Heart right ventricle (tissue), 16 donors: ENCODE measurements around the gene MYLK. TPM values are rescaled to one million over a fixed set of nuclear protein-coding genes. Genes with fewer than 3 reads are reported as not detected.

ENCODE experiments used
- ATAC-seq, 8 donors: fragments of 200-7000 bp; cut with Tn5 transposase; one replicate each; pipeline ENCODE4 v1.9.1; 2020; ENCODE audit warnings: mild to moderate bottlenecking in 8 of 8, moderate library complexity in 8 of 8, moderate number of reproducible peaks in 1 of 8
- DNase-seq, 2 donors: peaks; one replicate each; pipeline ENCODE4 v3.0.0-alpha.2; 2020
- H3K27ac ChIP-seq, 10 donors: fragments of 200-600 bp; sonication (generic) in 2 of 10; one replicate each; pipeline versions ENCODE4 v1.5.0 to v1.8.0; 2020 to 2022; ENCODE audit warnings: mild to moderate bottlenecking in 3 of 10
- H3K27me3 ChIP-seq, 7 donors: fragments of 200-600 bp; one replicate each; pipeline ENCODE4 v1.8.0; 2021 to 2022; ENCODE audit warnings: mild to moderate bottlenecking in 2 of 7
- H3K36me3 ChIP-seq, 9 donors: fragments of 200-600 bp; sonication (generic) in 1 of 9; one replicate each; pipeline versions ENCODE4 v1.5.0 to v1.8.0; 2020 to 2022; ENCODE audit warnings: mild to moderate bottlenecking in 2 of 9
- H3K4me1 ChIP-seq, 9 donors: fragments of 200-600 bp; sonication (generic) in 1 of 9; one replicate each; pipeline versions ENCODE4 v1.5.0 to v1.8.0; 2020 to 2022; ENCODE audit warnings: mild to moderate bottlenecking in 4 of 9
- H3K4me3 ChIP-seq, 10 donors: fragments of 200-600 bp; sonication (generic) in 2 of 10; one replicate each; pipeline versions ENCODE4 v1.5.0 to v1.8.0; 2020 to 2022; ENCODE audit warnings: mild to moderate bottlenecking in 7 of 10, moderate library complexity in 2 of 10
- H3K9me3 ChIP-seq, 11 donors: fragments of 200-600 bp in 10 of 11; sonication (generic) in 2 of 11; one replicate each; pipeline versions ENCODE4 v1.5.0 to v1.8.0; 2013 to 2022; ENCODE audit warnings: mild to moderate bottlenecking in 2 of 11, control low read depth in 1 of 11, moderate library complexity in 1 of 11
- WGBS, 2 donors: extraction: QIAGEN DNeasy Blood & Tissue Kit; methylation state at CpG; one replicate each; pipeline ENCODE4 v1.1.7; 2013; ENCODE audit warnings: inconsistent platforms in 1 of 2; 5-methylcytosine and 5-hydroxymethylcytosine counted together
- intact Hi-C, 10 donors: fragments of 100-400 bp; cut with DNase I; formaldehyde crosslinking; loops; one replicate each; pipeline versions ENCODE4 v1.11.1 to v1.14.2; 2022
- polyA plus RNA-seq, 2 donors: library from polyadenylated mRNA; stranded (reverse); fragments of 200-250 nt; gene quantifications; one replicate each; pipeline ENCODE4 v1.2.3, GENCODE V29; 2013
- total RNA-seq, 10 donors: library from RNA; stranded (reverse); fragmentation: NEBNext Ultra II Directional in 3 of 10; extraction: Animal tissue kit (Norgen Biotek cat#: 25700) in 3 of 10; gene quantifications; one replicate each; pipeline versions ENCODE4 v1.2.1 to v1.2.4, GENCODE V29; 2021 to 2023
- TF ChIP-seq, protein P1 (sequence below), 9 donors: fragments of 200-600 bp; sonication (generic) in 2 of 9; IDR thresholded peaks; one replicate each; pipeline versions ENCODE4 v1.5.0 to v1.8.0; 2021 to 2022; ENCODE audit warnings: antibody characterized with exemption in 9 of 9, mild to moderate bottlenecking in 5 of 9, moderate library complexity in 1 of 9
- donor health status: Arrhythmogenic right ventricular cardiomyopathy.
- donor health status: ischemic (EF 13 %, LVEDD 7.1; RV severe dilation, severe dysfunction).
- donor health status: healthy with polysubstance abuse.
- donor health status: DM: no; HTN: yes; CAD: no.
- donor health status: DM: no; HTN: no; CAD: no.
- donor health status: ischemic (EF 25% LVEDD 6.9; RV normal size, moderate dysfunction).
- donor health status: ischemic (EF 25% LVEDD 5.7; RV mildly dilated, moderate dysfunction).
- donor health status: healthy.
- donor health status: DM: yes; HTN: yes; CAD: no.
- donor health status: Ischemic cardiomyopathy.
- donor health status: ischemic (EF 35%, LVEDD 5.7; RV mildly dilated, moderate dysfunction).
- donor health status: nonischemic (EF 11% LVEDD 7.7; RV severe dilation, severe dysfunction).
- donor health status: DM: yes; HTN: yes; CAD: no.
- donor health status: PGD.
- donor health status: ischemic (EF 29% LVEDD 5.4; RV normal size, mild dysfunction).
- donor health status: nonischemic (EF 23%, LVEDD 6.1; RV moderate dilation, normal function).

The MYLK gene
- total and polyA plus RNA-seq, 12 donors, result 5.6 to 20.6 (median 11.6) TPM

DNA sequence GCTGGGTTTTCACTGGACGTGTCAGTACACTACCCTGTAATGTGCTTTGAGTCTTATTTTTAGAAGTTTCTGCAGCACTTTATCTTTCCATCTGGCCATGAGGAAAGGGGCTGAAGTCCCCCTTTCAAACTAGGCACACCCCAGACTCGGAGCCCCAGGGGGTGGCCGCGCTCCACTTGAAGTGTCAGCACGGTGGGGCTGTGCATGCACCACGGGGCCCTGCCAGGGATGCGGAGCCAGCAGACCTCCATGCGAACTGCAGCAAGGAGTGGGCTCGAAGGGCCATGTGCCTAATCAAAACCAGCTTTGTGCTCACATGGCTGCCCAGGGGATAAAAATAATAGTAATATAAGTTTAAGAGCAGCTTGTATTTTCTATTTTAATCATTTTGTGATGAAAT lies 198.4 kb downstream of the MYLK start:
- no peak overlapping the region for H3K4me3 ChIP-seq
- peaks cover 0 to 31% (median 0%) of the 10 kb centered on the region in 9 donors for H3K4me1 ChIP-seq
- no peaks in the 10 kb centered on the region for H3K27me3 ChIP-seq
- H3K9me3 ChIP-seq, result no peaks in the 10 kb centered on the region
- no peak overlapping the region for H3K27ac ChIP-seq
- no peak for ATAC-seq
- intact Hi-C loops, result no loop called here
- H3K36me3 ChIP-seq, result no peaks in the 10 kb centered on the region
- TF ChIP-seq, protein P1, sequence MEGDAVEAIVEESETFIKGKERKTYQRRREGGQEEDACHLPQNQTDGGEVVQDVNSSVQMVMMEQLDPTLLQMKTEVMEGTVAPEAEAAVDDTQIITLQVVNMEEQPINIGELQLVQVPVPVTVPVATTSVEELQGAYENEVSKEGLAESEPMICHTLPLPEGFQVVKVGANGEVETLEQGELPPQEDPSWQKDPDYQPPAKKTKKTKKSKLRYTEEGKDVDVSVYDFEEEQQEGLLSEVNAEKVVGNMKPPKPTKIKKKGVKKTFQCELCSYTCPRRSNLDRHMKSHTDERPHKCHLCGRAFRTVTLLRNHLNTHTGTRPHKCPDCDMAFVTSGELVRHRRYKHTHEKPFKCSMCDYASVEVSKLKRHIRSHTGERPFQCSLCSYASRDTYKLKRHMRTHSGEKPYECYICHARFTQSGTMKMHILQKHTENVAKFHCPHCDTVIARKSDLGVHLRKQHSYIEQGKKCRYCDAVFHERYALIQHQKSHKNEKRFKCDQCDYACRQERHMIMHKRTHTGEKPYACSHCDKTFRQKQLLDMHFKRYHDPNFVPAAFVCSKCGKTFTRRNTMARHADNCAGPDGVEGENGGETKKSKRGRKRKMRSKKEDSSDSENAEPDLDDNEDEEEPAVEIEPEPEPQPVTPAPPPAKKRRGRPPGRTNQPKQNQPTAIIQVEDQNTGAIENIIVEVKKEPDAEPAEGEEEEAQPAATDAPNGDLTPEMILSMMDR (IDR thresholded peaks at IDR 0.05), result no peak
- no peak for DNase-seq
- 86 to 88% methylated on average over 9 of the region's 9 CpGs for WGBS, 2 donors

DNA sequence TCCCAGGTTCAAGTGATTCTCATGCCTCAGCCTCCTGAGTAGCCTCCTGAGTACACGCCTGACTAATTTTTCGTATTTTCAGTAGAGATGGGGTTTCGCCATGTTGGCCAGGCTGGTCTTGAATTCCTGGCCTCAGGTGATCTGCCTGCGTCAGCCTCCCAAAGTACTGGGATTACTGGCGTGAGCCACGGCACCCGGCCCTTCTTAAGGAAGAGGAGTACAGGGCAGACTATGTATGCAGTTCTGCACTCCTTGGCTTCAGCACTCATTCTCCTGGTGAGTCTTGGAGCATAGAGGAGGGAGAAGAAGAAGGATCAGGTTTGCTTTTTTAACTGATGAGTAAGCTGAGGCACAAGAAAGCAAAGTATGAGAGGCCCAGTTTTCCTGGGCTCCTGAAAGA lies 199.5 kb downstream of the MYLK start:
- peaks cover 0 to 37% (median 5%) of the 10 kb centered on the region in 9 donors for H3K4me1 ChIP-seq
- no peak overlapping the region for H3K27ac ChIP-seq

DNA sequence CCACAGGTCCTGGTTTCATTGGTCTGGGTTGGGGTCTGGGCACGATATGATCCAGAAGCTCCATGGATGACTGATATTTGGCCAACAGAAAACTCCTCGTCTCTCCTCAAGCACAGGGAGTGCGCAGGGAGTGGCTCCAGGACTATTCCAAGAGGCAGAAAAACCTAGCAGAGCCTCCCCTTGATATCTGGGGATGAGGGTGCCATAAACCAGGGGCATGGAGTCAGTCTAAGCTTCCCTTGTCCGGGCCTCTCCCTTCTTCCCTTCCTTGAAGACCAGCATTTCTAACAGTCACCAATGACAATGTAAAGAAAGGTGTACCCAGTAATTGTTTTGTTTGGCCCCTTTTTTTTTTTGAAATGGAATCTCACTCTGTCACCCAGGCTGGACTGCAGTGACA lies 199.9 kb downstream of the MYLK start:
- DNase-seq, result no peak
- Histone ChIP-seq H3K4me1 (peaks cover 0 to 33% (median 5%) of the 10 kb centered on the region in 9 donors), H3K36me3 (no peaks in the 10 kb centered on the region), H3K27me3 (no peaks in the 10 kb centered on the region), H3K27ac (no peak overlapping the region), H3K4me3 (no peak overlapping the region), H3K9me3 (no peaks in the 10 kb centered on the region)
- TF ChIP-seq, protein P1 (IDR thresholded peaks at IDR 0.05), result no peak
- intact Hi-C loops, result no loop called here
- no peak for ATAC-seq
- WGBS, 2 donors, result 90 to 99% methylated on average over 4 of the region's 4 CpGs

More for the DNA sequence above, 199.5 kb downstream of the MYLK start:
- intact Hi-C loops, result no loop called here
- 97 to 100% methylated on average over 7 of the region's 7 CpGs for WGBS, 2 donors
- no peaks in the 10 kb centered on the region for H3K9me3 ChIP-seq
- H3K27me3 ChIP-seq, result no peaks in the 10 kb centered on the region
- DNase-seq (no peak), ATAC-seq (no peak)
- TF ChIP-seq, protein P1 (IDR thresholded peaks at IDR 0.05), result no peak
- H3K36me3 ChIP-seq, result no peaks in the 10 kb centered on the region
- no peak overlapping the region for H3K4me3 ChIP-seq

DNA sequence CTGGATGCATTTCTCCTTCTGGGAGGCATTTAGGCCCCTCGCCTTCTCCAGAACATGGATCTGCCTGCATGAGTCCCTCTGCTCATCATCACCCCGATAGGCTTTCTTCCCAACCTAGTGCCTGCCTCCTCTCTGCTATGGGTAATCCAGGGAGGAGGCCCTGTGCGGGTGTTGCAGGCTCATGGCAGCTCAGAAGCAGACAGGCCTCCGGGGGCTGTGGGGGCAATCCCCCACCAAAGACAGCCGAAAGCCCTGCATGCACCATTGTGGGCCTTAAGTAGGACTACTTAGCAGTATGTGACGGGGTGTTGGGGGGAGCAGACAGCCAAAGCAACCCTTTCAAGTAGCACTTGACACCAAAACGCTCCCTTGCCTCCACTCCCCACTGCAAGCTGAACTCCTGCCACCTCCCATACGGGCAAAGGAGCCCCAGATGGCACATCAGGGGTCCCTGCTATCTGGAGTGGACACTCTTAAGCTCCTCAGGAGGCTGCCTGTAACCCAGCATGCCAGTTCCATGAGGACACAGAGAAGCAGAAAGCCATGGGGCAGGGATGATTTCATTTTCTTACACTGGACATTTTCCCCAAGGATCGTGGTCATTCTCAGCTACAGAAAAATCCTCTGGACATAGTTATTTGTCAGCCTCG lies 200.5 kb downstream of the MYLK start:
- Histone ChIP-seq H3K27ac (no peak overlapping the region), H3K4me3 (no peak overlapping the region), H3K36me3 (no peaks in the 10 kb centered on the region), H3K27me3 (no peaks in the 10 kb centered on the region), H3K9me3 (no peaks in the 10 kb centered on the region), H3K4me1 (peaks cover 0 to 28% (median 5%) of the 10 kb centered on the region in 9 donors)
- TF ChIP-seq, protein P1 (IDR thresholded peaks at IDR 0.05), result no peak
- no peak for ATAC-seq
- DNase-seq, result no peak
- intact Hi-C loops, result no loop called here
- WGBS, 2 donors, result 90 to 91% methylated on average over 10 of the region's 10 CpGs
